Endothelial cell of umbilical vein (primary cell): ENCODE measurements around the gene GJB2. TPM values are rescaled to one million over a fixed set of nuclear protein-coding genes. Genes with fewer than 3 reads are reported as not detected.

Experiments
- BruUV-seq: library from RNA; stranded (reverse); fragments of 400-500 nt; replicated peaks from 2 replicates; lab custom pipeline; 2021; lab: Mats Ljungman, UMichigan
- CTCF ChIA-PET: fragments of 300-600, 350-600 bp; sonication (Branson Sonifier 250); formaldehyde crosslinking; loops from one replicate; lab custom pipeline; 2021; ENCODE audit warnings: antibody characterized with exemption, inconsistent platforms; lab: Charles Lee
- POLR2A ChIA-PET: fragments of 300-600, 350-600 bp; sonication (Branson Sonifier 250); formaldehyde crosslinking; loops from one replicate; lab custom pipeline; 2021; ENCODE audit warnings: antibody characterized with exemption, inconsistent platforms; lab: Charles Lee
- DNase-seq: peaks from one replicate; pipeline ENCODE4 v3.0.0-alpha.2; 2011; ENCODE audit warnings: low read depth, low spot score
- FAIRE-seq: peaks from 2 replicates; lab custom pipeline; 2011; peaks lifted over from hg19 to GRCh38; lab: Jason Lieb, UNC
- H2AFZ ChIP-seq: 2 replicates; pipeline ENCODE4 v1.6.0; 2012; ENCODE audit warnings: low read depth, low read length, control low read depth, inconsistent platforms
- H3K27ac ChIP-seq: 2 replicates; pipeline ENCODE4 v1.5.1; 2011; ENCODE audit warnings: low read depth, mild to moderate bottlenecking, control low read depth, low read length, moderate library complexity; ENCODE audit not compliant: insufficient read depth
- H3K27me3 ChIP-seq, 2 experiments: 2 replicates each; pipeline versions ENCODE4 v1.6.0 to v1.6.1; 2011; ENCODE audit warnings: low read length in 2 of 2, mixed read lengths in 1 of 2; ENCODE audit not compliant: control insufficient read depth in 2 of 2, insufficient read depth in 2 of 2
- H3K36me3 ChIP-seq, 2 experiments: 2 replicates in 1 of 2; 3 replicates in 1 of 2; pipeline ENCODE4 v1.5.1; 2011; ENCODE audit warnings: low read length in 2 of 2, mild to moderate bottlenecking in 1 of 2, moderate library complexity in 1 of 2; ENCODE audit not compliant: control insufficient read depth in 2 of 2, insufficient read depth in 2 of 2; ENCODE audit errors: extremely low read depth in 1 of 2
- H3K4me1 ChIP-seq: 3 replicates; pipeline ENCODE4 v1.5.1; 2011; ENCODE audit warnings: mild to moderate bottlenecking, low read length; ENCODE audit not compliant: control insufficient read depth, insufficient read depth; ENCODE audit errors: extremely low read depth
- H3K4me2 ChIP-seq: 2 replicates; pipeline ENCODE4 v1.6.1; 2011; ENCODE audit warnings: low read length, control low read depth, mixed read lengths; ENCODE audit not compliant: insufficient read depth
- H3K4me3 ChIP-seq, 3 experiments: fragments of 200-600 bp in 1 of 3; sonication (generic), shearing (Covaris generic) in 1 of 3; replicated peaks in 1 of 3; 2 replicates each; pipeline ENCODE4 v1.5.1; 2011 to 2016; ENCODE audit warnings: control low read depth in 3 of 3, low read length in 3 of 3, mild to moderate bottlenecking in 2 of 3, inconsistent platforms in 1 of 3, low read depth in 1 of 3, moderate library complexity in 1 of 3; ENCODE audit not compliant: insufficient read depth in 1 of 3
- H3K79me2 ChIP-seq: 2 replicates; pipeline ENCODE4 v1.6.0; 2012; ENCODE audit warnings: low read length, inconsistent platforms; ENCODE audit not compliant: control insufficient read depth, insufficient read depth
- H3K9ac ChIP-seq: replicated peaks from 2 replicates; pipeline ENCODE3; 2011; ENCODE audit warnings: low read length, control low read depth; ENCODE audit not compliant: insufficient read depth; ENCODE audit errors: extremely low read depth
- H3K9me1 ChIP-seq: replicated peaks from 3 replicates; pipeline ENCODE4 v1.6.0; 2011; ENCODE audit warnings: mild to moderate bottlenecking, low read length; ENCODE audit not compliant: control insufficient read depth, insufficient read depth; ENCODE audit errors: extremely low read depth
- H3K9me3 ChIP-seq: replicated peaks from 2 replicates; pipeline ENCODE4 v1.5.1; 2012; ENCODE audit warnings: low read length, inconsistent platforms; ENCODE audit not compliant: control insufficient read depth, insufficient read depth
- H4K20me1 ChIP-seq: replicated peaks from 2 replicates; pipeline ENCODE3; 2011; ENCODE audit warnings: mild to moderate bottlenecking, low read length; ENCODE audit not compliant: control insufficient read depth, insufficient read depth; ENCODE audit errors: extremely low read depth
- EZH2 ChIP-seq: IDR thresholded peaks from 2 replicates; pipeline ENCODE4 v1.6.1; 2012; ENCODE audit warnings: borderline replicate concordance, low read depth, mild to moderate bottlenecking, moderate library complexity, low read length, inconsistent platforms; ENCODE audit not compliant: severe bottlenecking
- FOS ChIP-seq: IDR thresholded peaks from 2 replicates; pipeline ENCODE4 v1.6.1; 2011; ENCODE audit warnings: mild to moderate bottlenecking, low read length, moderate library complexity, borderline replicate concordance; ENCODE audit not compliant: insufficient read depth
- GATA2 ChIP-seq: IDR thresholded peaks from 2 replicates; pipeline ENCODE4 v1.7.0; 2011; ENCODE audit warnings: low read depth, mild to moderate bottlenecking, moderate library complexity, mixed read lengths, low read length; ENCODE audit not compliant: insufficient read length, insufficient read depth
- JUN ChIP-seq: IDR thresholded peaks from 2 replicates; pipeline ENCODE4 v1.6.1; 2011; ENCODE audit warnings: borderline replicate concordance, low read depth; ENCODE audit not compliant: insufficient read length, insufficient read depth
- MAX ChIP-seq: IDR thresholded peaks from 2 replicates; pipeline ENCODE4 v1.6.1; 2011; ENCODE audit not compliant: insufficient read depth, insufficient read length
- MYC ChIP-seq: IDR thresholded peaks from one replicate; pipeline ENCODE4 v1.6.1; 2011; ENCODE audit warnings: mild to moderate bottlenecking, low read depth, low read length
- POLR2A ChIP-seq: IDR thresholded peaks from 2 replicates; pipeline ENCODE4 v1.6.1; 2012; ENCODE audit warnings: low read depth, mild to moderate bottlenecking, control low read depth, low read length
- POLR2AphosphoS5 ChIP-seq: IDR thresholded peaks from 2 replicates; pipeline ENCODE4 v1.6.1; 2012; ENCODE audit warnings: low read depth, mild to moderate bottlenecking, control low read depth, low read length, moderate library complexity; ENCODE audit not compliant: insufficient read depth
- dilution Hi-C: fragments of 300-500 bp; cut with MboI; formaldehyde crosslinking; loops from one replicate; pipeline ENCODE4 v1.15.0; 2019; ENCODE audit warnings: low sequenced_read_pairs; ENCODE audit not compliant: extremely low pct_ligation_motif_present
- intact Hi-C: fragments of 100-400 bp; cut with micrococcal nuclease; formaldehyde crosslinking; loops from one replicate; pipeline ENCODE4 v1.10.0; 2022
- polyA plus RNA-seq, 4 experiments: library from polyadenylated mRNA; depleted of rRNA in 3 of 4; stranded (reverse) in 3 of 4; unstranded in 1 of 4; fragments of >200 nt; gene quantifications; 2 replicates each; pipeline versions ENCODE4 v1.2.1 to v1.2.3, GENCODE V29; 2011 to 2012; ENCODE audit warnings: missing spikeins in 1 of 4
- total RNA-seq: library from RNA; stranded (reverse); gene quantifications from 2 replicates; pipeline ENCODE4 v1.2.3, GENCODE V29; 2021

The GJB2 gene
- total and polyA plus RNA-seq, 2 donors (not counting 3 experiments of a cell fraction or from before 2014, with no cell fraction given): not detected

GRCh38 chr13:20173116-20173746 lies 19.5 kb downstream of the GJB2 start:
- intact Hi-C loops (no loop called here), dilution Hi-C loops (no loop called here)
- Histone ChIP-seq H4K20me1 (no peaks in the 10 kb centered on the region), H2AFZ (no peak overlapping the region), H3K27me3 (peaks cover 25 to 50% of the 10 kb centered on the region in 2 experiments), H3K79me2 (no peaks in the 10 kb centered on the region), H3K36me3 (no peaks in the 10 kb centered on the region), H3K4me3 (no peak overlapping the region), H3K4me1 (peaks cover 2% of the 10 kb centered on the region), H3K9ac (no peak overlapping the region), H3K4me2 (no peak overlapping the region), H3K27ac (no peak overlapping the region), H3K9me3 (no peaks in the 10 kb centered on the region), H3K9me1 (no peaks in the 10 kb centered on the region)
- DNase-seq (no peak), FAIRE-seq (no peak)
- BruUV-seq: no TSS peak
- CTCF ChIA-PET: interaction anchor here (1.3 kb wide), 1 partner anchor 12 kb away, joined by 3 read pairs; the partner anchor contains the start of gene GJA3
- POLR2A ChIA-PET: no interaction called here
- no peak for TF ChIP-seq JUN
- TF ChIP-seq EZH2: no peak
- TF ChIP-seq POLR2A: no peak
- TF ChIP-seq GATA2: no peak
- TF ChIP-seq MYC: no peak
- TF ChIP-seq MAX: no peak
- TF ChIP-seq POLR2AphosphoS5: no peak
- TF ChIP-seq FOS: no peak
